Thyroid gland (tissue), 4 donors: Measurements from ENCODE around the gene RASSF7.

Experiments used
- POLR2A ChIP-seq, 2 donors: fragments of 450-650 bp; IDR thresholded peaks; one replicate each; pipeline ENCODE4 v1.6.1; 2017; ENCODE audit warnings: antibody characterized with exemption in 2 of 2, mild to moderate bottlenecking in 2 of 2, moderate library complexity in 1 of 2
- TF ChIP-seq, protein P1 (sequence below), 6 experiments: fragments of 200-600 bp in 3 of 6; fragments of 450-650 bp in 3 of 6; sonication (generic) in 3 of 6; IDR thresholded peaks; one replicate each; pipeline ENCODE4 v1.5.1; 2016 to 2019; ENCODE audit warnings: antibody characterized with exemption in 6 of 6, mild to moderate bottlenecking in 2 of 6, inconsistent platforms in 1 of 6, moderate library complexity in 1 of 6

DNA sequence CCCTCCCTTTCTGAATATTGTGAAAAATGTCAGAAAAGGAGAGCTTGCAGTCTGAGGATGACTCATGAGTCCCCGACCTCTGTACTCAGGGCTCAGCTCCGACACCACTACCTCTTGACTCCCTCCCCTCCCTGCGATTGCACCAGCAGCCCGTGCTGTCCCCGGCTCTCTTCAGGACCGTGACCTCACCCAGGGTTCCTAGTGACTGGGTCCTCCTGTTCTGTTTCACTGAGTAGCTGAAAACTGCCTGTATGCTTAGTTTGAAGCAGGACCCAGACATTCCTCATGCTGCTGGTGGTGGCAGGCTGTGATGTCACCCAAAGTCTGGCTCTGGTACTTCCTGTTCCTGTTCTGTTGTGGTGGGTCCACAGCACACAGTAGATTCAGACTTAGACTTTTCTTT, 27.2 kb downstream of the RASSF7 start:
- TF ChIP-seq POLR2A (IDR thresholded peaks at IDR 0.05) = no peak
- TF ChIP-seq, protein P1, sequence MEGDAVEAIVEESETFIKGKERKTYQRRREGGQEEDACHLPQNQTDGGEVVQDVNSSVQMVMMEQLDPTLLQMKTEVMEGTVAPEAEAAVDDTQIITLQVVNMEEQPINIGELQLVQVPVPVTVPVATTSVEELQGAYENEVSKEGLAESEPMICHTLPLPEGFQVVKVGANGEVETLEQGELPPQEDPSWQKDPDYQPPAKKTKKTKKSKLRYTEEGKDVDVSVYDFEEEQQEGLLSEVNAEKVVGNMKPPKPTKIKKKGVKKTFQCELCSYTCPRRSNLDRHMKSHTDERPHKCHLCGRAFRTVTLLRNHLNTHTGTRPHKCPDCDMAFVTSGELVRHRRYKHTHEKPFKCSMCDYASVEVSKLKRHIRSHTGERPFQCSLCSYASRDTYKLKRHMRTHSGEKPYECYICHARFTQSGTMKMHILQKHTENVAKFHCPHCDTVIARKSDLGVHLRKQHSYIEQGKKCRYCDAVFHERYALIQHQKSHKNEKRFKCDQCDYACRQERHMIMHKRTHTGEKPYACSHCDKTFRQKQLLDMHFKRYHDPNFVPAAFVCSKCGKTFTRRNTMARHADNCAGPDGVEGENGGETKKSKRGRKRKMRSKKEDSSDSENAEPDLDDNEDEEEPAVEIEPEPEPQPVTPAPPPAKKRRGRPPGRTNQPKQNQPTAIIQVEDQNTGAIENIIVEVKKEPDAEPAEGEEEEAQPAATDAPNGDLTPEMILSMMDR (IDR thresholded peaks at IDR 0.05) = no peak
